Tibial nerve (tissue), 4 donors: ENCODE data around the gene DMTF1.

Source experiments
- EP300 ChIP-seq, 2 donors: sonication (generic); formaldehyde crosslinking; IDR thresholded peaks; one replicate each; pipeline ENCODE4 v1.6.1; 2017; ENCODE audit warnings: antibody characterized with exemption in 2 of 2, mild to moderate bottlenecking in 1 of 2
- TF ChIP-seq, protein P1 (sequence below), 5 experiments: fragments of 200-600 bp in 3 of 5; fragments of 450-650 bp in 2 of 5; sonication (generic) in 3 of 5; IDR thresholded peaks; one replicate each; pipeline ENCODE4 v1.5.1; 2016 to 2019; ENCODE audit warnings: antibody characterized with exemption in 5 of 5, mild to moderate bottlenecking in 3 of 5, moderate library complexity in 2 of 5

DNA sequence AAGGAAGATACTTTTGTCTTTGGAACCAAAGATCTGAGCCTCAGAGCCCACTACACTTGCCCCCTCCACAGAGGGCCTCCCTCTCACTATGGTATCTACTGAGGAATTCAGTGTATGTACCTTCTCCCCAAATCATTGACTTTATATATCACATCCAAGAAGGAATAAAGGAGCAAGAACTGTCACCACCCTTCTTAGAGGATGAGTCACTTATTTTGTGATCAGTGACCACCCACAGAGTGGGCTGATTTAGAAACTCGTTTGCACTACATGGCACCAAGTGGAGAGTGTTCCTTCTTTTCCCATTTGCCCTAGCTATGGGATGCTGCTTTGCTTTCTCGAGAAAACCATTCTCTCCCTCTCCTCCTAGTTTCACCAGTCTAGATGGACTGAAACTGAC is 61.6 kb downstream of the DMTF1 start:
- TF ChIP-seq, protein P1, sequence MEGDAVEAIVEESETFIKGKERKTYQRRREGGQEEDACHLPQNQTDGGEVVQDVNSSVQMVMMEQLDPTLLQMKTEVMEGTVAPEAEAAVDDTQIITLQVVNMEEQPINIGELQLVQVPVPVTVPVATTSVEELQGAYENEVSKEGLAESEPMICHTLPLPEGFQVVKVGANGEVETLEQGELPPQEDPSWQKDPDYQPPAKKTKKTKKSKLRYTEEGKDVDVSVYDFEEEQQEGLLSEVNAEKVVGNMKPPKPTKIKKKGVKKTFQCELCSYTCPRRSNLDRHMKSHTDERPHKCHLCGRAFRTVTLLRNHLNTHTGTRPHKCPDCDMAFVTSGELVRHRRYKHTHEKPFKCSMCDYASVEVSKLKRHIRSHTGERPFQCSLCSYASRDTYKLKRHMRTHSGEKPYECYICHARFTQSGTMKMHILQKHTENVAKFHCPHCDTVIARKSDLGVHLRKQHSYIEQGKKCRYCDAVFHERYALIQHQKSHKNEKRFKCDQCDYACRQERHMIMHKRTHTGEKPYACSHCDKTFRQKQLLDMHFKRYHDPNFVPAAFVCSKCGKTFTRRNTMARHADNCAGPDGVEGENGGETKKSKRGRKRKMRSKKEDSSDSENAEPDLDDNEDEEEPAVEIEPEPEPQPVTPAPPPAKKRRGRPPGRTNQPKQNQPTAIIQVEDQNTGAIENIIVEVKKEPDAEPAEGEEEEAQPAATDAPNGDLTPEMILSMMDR (IDR thresholded peaks at IDR 0.05) = no peak
- TF ChIP-seq EP300 (IDR thresholded peaks at IDR 0.05) = no peak
